Measurements from ENCODE around the gene NUTF2.
"Not testable (repeated sequence)": the region's sequence is repeated elsewhere in the genome, so short reads cannot be mapped to it uniquely, and the experiment has no call there.

Gene NUTF2

GRCh38 chr16:67841198-67841815 is 5.4 kb upstream of the NUTF2 start:
- no peak for DNase-seq

- DNase-seq, result peak; percentile 90
Observed at GRCh38 chr16:67841816-67842508, 4.8 kb upstream of the NUTF2 start, which contains the start of gene THAP11. THAP11 (plus strand) TSS chr16:67842320; CDS start chr16:67842555, 235 bp downstream.

- DNase-seq, result peak; percentile 53
Observed at GRCh38 chr16:67842509-67843342, 4.0 kb upstream of the NUTF2 start.

GRCh38 chr16:67843343-67843765 is 3.4 kb upstream of the NUTF2 start:
- DNase-seq, result no peak

DNA sequence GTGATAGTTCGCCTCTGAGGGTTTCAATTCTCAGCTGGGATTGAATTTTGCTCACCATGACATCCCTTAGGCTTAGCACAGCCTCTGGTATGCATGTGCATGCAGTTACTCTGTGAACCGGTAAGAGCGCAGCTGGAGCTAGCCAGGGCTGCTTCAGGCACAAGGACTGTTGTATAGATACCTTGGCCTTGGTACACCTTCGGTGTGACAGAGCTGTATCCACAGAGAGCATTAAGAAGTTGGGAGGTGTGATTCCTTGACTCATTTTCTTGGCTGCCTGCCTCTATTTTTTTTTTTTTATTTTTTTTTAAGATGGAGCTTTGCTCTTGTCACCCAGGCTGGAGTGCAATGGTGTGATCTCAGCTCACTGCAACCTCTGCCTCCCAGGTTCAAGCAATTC is 2.2 kb upstream of the NUTF2 start:
- no peak for DNase-seq

GRCh38 chr16:67845291-67846062 is 1.3 kb upstream of the NUTF2 start:
- DNase-seq, result no peak

- no peak for DNase-seq
Observed at GRCh38 chr16:67846063-67846319, 742 bp upstream of the NUTF2 start.

DNA sequence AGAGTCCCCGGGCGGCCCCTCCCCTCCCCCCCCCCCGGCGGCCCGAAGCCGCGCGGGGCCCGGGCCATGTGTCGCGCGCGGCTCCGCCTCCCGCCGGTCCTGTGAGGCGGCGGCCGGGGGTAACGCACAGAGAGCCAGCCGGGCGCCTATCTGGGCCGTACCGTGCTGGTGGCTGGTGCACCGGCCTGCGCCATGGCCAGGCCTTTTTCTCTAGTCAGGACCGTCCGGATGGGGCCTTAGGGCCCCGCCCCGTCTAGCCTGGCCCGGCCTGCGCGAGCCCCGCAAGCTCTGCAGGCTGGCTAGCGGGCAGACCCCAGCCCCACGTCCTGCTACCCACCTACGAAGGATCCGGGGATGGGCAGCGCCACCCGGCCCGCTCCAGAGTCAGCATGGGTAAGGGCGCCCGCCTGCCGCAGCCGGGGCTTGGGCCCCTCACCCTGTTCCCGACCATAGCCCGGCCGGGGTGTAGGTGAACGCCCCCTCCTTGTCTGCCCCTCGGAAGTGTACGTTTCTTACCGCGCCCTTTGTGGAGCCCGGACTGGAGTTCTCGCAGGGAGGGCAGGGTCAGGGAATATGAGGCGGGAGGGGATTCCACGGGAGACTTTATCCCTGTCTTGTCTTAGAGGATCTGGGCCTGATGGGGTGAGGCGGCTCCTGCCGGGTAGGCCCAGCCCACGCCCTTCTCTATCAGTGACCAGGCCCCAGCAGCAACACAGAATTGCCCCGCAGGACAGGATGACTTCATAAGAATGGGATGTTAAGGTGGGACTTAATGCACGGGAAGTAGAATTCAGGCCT is 530 bp downstream of the NUTF2 start, which contains the start of gene CENPT:
Gene CENPT, minus strand, starts transcription at position 630 of the 798 bp plus-strand sequence. CDS start 13,834 bp downstream, outside the sequence.
- DNase-seq, result no peak

GRCh38 chr16:67848118-67848517 is 1.4 kb downstream of the NUTF2 start:
- DNase-seq, result no peak

DNA sequence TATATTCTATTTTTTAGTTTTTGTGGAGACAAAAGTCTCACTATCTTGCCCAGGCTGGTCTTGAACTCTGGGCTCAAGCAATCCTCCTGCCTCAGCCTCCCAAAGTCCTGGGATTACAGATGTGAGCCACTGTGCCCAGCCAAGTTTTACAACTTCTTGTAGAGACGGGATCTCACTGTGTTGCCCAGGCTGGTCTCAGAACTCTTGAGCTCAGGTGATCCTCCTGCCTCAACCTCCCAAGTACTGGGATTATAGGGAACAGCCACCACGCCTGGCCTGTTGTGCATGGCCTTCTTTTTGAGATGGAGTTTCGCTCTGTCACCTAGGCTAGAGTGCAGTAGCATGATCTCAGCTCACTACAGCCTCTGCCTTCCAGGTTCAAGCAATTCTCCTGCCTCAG is 6.9 kb downstream of the NUTF2 start:
- no peak for DNase-seq

DNA sequence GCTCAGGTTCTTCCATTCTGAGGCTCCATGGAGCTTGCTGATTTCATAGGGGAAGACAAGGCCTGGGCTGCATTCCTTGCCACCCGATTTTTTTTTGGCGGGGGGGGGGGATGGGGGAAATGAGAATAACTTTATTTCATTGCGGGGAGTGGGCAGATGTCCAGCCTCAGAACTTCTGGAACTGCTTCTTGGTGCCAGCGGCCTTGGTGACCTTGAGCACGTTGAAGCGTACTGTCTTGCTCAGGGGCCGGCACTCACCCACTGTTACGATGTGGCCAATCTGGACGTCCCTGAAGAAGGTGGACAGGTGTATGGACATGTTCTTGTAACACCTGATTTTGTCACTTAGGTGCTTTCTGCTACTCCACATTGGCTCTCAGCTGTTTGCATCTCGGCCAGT is 9.1 kb downstream of the NUTF2 start:
- DNase-seq, result no peak

- no peak for DNase-seq
Observed at GRCh38 chr16:67856927-67857546, 10.3 kb downstream of the NUTF2 start.

DNA sequence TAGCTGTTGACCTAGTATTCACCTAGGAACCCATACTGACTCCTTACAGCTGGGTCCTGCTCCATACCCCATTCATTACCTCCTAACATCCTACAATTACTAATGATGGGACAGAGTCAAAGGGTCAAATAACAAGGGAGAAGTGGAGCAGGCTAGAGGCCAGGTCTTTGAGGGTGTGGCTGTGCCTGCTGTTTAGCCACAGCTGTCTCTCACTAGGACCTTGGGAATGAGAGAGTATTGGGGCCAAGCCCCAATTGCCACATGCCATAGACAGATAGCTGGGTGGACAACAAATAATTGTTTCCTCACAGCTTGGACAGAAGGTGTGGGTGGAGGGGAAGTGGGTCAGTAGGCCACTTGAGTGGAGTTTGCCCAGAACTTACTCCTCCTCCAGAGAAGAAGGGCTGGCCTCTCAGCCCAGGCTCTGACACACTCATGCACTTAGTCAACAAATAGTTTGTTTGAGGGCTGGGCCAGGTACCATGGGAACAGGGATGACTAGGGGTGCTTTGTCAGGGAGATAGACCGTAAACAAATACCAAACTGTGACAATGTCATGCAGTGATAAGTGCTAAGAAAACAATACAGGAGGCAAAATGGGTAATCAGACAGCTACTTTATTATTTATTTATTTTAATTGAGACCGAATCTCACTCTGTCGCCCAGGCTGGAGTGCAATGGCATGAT is 11.0 kb downstream of the NUTF2 start:
- DNase-seq, result peak; percentile 44

DNA sequence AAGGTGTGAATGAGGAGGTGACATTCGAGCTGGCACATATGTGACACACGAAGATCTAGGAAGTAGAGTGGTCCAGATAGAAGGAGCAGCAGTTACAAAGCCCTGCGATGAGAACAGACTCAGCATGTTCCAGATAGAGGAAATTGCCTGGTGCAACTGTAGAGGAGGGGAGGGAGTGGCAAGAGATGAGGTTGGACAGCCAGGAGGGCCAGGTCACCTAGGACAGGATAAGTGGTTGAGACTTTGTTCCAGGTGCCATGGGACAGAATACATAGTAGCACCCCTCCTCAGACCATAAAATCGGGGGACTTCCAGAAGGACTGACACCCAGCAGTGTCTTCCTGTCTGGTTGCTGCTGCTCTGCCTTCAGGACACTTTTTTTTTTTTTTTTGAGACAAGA is 11.8 kb downstream of the NUTF2 start:
- DNase-seq, result no peak

- no peak for DNase-seq
Observed at GRCh38 chr16:67860589-67861398, 14.1 kb downstream of the NUTF2 start.

DNA sequence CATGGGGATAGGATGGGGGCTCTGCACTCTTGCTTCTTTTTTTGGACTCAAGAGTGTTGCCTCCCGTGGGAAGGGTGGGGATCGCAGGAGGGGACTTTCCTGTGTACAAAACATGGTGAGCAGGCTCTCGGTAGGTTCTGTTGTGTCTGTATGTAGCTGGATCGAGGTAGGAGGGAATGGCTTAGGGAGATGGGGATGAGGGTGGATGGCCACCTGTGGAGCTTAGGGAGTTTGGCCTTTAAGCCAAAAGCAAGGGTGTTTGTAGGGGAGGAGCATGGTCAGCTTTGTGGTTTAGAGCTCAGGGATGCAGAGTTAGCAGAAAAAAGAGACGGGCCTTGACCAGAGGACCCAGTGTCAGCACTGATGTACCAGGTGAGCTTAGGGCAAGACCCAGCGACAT is 15.1 kb downstream of the NUTF2 start:
- no peak for DNase-seq

DNA sequence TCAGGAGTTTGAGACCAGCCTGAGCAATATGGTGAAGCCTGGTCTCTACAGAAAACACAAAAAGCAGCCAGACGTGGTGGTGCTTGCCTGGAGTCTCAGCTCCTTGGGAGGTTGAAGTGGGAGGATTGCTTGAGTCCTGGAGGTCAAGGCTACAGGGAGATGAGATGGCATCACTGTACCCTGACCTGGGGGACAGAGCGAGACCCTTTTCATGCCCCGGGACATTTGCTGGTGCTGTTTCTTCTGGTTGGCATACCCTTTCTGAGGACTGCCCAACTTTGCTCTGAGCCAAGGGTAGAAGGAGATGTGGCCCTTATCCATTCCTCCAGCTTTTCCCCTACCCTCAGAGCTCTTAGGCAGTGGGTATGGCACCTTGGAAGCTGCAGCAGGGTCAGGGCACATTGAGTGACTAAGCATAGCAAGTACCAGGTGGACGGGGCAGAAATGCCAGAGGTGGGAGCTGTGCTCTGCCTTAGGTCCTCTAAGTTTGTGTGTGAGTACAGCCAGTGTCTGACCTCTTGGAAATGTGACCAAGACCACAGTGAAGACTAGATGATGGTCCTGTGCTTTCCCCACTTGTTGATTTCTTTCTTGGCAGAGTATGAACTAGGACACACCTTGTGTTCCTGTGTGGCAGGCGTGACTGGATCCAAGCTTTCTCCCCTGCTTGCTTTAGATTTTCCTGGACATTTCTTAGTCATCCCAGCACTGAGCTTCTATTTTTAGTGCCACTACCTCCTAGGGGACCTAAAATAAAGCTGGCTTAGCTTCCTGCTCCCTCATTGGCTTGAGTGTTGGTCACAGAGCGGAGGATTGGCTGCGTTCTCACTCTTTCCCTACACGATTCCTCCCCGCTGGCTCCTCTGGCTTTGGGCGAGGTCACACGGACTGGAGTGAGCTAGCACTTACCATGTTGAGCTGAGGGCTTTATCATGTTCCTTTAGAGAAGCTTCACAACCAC is 16.2 kb downstream of the NUTF2 start:
- no peak for DNase-seq

GRCh38 chr16:67864044-67864443 is 17.3 kb downstream of the NUTF2 start:
- not testable (repeated sequence) for DNase-seq

DNA sequence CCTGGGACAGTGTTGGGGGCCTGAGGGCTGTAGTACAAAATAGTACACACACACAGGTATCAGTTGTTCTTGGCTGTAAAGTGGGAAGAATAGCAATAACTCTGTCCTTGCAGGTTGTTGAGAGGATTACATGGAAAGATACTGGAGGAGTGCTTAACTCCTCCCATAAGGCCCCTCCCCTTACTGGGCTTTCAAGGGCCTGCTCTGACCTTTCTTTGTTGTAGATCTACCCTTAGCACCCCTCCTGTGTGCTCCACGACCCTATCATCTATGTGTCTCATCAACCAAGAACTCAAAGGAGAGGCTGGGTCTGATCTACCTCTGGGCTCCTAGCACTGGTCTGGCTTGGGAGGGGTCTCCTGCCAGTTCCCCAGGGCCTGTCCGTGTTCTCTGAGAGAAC is 17.9 kb downstream of the NUTF2 start:
- no peak for DNase-seq

Measured in CD4-positive, alpha-beta T cell treated with Interferon gamma for 1 hour (primary cell).